ES-I3 (cell line): ENCODE data around the gene DGKE.

Source experiments
- H3K36me3 ChIP-seq: 2 replicates; pipeline ENCODE4 v1.6.1; 2013; ENCODE audit warnings: mild to moderate bottlenecking, low read length, control low read depth, moderate library complexity; ENCODE audit not compliant: insufficient read depth
- H3K4me1 ChIP-seq: 2 replicates; pipeline ENCODE4 v1.6.1; 2013; ENCODE audit warnings: mild to moderate bottlenecking, control low read depth, low read length; ENCODE audit not compliant: insufficient read depth
- H3K9ac ChIP-seq: 2 replicates; pipeline ENCODE4 v1.6.1; 2013; ENCODE audit warnings: low read depth, mild to moderate bottlenecking, low read length, moderate library complexity
- H3K9me3 ChIP-seq: 2 replicates; pipeline ENCODE4 v1.6.1; 2013; ENCODE audit warnings: mild to moderate bottlenecking, low read length, moderate library complexity; ENCODE audit not compliant: control insufficient read depth, insufficient read depth

DGKE gene

DNA sequence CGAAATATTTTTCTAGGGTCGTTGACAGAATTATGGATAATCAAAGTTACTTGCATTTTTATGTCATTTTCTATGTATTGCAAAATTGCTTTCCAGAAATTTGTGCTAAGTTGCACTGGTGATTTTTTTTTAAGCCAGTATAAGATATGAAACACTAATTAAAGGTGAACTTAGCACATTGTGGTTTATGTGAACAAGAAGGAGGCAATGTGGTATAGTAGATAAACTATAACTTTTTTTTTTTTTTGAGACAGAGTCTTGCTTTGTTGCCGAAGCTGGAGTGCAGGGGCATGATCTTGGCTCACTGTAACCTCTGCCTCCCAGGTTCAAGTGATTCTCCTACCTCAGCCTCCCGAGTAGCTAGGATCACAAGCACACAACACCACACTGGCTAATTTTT is 13.2 kb downstream of the DGKE start:
- H3K36me3 ChIP-seq = peaks cover 4% of the 10 kb centered on the region; the same call in 1 of the 2 replicates
- no peaks in the 10 kb centered on the region for H3K4me1 ChIP-seq
- no peaks in the 10 kb centered on the region for H3K9me3 ChIP-seq
- no peak overlapping the region for H3K9ac ChIP-seq

- no peak overlapping the region for H3K9ac ChIP-seq
- H3K4me1 ChIP-seq = no peaks in the 10 kb centered on the region
- peaks cover 4% of the 10 kb centered on the region; the same call in 1 of the 2 replicates for H3K36me3 ChIP-seq
- no peaks in the 10 kb centered on the region for H3K9me3 ChIP-seq
These were observed 15.2 kb downstream of the DGKE start for GRCh38 chr17:56849131-56849530.

DNA sequence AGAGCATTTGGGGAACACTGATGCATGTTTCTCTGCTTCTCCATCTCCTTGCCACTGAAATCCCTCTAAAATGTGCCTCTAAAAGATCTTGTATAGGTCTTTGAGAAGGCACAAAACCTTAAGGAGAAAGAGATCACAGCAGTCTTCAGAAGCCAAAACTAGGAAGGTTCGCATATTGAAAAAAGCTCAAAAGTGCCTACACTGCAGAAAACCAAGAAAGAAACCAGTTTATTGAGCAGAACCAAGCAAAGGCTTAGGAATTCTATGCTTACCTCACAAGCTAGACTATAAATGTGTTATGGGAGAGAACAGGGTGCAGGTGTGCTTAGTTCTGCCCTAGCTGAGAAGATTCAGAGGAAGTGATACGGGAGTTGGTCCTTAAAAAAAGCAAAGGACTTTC is 16.6 kb downstream of the DGKE start:
- no peaks in the 10 kb centered on the region for H3K4me1 ChIP-seq

GRCh38 chr17:56851008-56851407 is 17.1 kb downstream of the DGKE start:
- no peaks in the 10 kb centered on the region for H3K9me3 ChIP-seq
- peaks cover 4% of the 10 kb centered on the region; the same call in 1 of the 2 replicates for H3K36me3 ChIP-seq
- no peak overlapping the region for H3K9ac ChIP-seq
- H3K4me1 ChIP-seq = no peaks in the 10 kb centered on the region

More for the DNA sequence above, 16.6 kb downstream of the DGKE start:
- H3K9ac ChIP-seq = no peak overlapping the region
- peaks cover 4% of the 10 kb centered on the region; the same call in 1 of the 2 replicates for H3K36me3 ChIP-seq
- H3K9me3 ChIP-seq = no peaks in the 10 kb centered on the region

DNA sequence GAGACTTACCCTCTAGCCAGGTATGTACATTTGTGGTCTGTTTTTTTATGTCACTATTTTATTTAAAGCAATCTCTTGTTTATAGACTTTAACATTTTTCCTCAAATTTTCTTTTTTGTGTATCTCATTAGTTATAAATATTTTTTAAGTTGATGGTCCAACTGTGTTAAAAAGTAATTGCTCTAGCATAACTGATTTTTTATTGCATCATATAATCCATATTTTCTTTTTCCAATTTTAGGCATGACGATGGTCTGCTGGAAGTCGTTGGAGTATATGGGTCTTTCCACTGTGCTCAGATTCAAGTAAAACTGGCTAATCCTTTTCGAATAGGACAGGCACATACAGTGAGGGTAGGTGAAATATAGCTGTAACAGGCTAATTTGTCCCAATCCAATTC is 27.9 kb downstream of the DGKE start:
- no peaks in the 10 kb centered on the region for H3K9me3 ChIP-seq
- peaks cover 6% of the 10 kb centered on the region; the same call in 1 of the 2 replicates for H3K4me1 ChIP-seq
- H3K9ac ChIP-seq = no peak overlapping the region
- no peaks in the 10 kb centered on the region for H3K36me3 ChIP-seq

GRCh38 chr17:56863974-56864373 is 30.0 kb downstream of the DGKE start:
- Histone ChIP-seq H3K4me1 (peaks cover 6% of the 10 kb centered on the region; the same call in 1 of the 2 replicates), H3K36me3 (no peaks in the 10 kb centered on the region), H3K9ac (no peak overlapping the region), H3K9me3 (no peaks in the 10 kb centered on the region)

DNA sequence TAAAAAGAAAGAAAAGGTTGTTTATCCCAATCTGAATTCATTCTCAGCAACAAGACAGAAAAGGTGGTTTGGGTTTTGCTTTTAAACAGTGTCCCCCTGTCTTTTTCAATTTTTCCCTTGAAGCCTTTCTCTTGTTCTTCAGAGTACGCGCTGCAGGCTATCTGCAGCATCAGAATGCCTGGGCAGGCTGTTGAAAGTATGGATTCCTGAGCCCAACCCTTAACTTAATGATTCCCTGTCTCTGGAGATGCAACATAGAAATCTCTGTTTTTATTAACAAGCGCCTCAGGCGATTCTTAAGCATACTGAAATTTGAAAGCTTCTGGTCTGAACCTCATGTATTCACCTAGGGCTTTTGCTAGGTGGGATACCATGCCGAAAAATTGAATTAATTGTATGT is 32.1 kb downstream of the DGKE start:
- no peaks in the 10 kb centered on the region; the same call in 1 of the 2 replicates for H3K4me1 ChIP-seq
- H3K36me3 ChIP-seq = no peaks in the 10 kb centered on the region
- no peak overlapping the region for H3K9ac ChIP-seq

DNA sequence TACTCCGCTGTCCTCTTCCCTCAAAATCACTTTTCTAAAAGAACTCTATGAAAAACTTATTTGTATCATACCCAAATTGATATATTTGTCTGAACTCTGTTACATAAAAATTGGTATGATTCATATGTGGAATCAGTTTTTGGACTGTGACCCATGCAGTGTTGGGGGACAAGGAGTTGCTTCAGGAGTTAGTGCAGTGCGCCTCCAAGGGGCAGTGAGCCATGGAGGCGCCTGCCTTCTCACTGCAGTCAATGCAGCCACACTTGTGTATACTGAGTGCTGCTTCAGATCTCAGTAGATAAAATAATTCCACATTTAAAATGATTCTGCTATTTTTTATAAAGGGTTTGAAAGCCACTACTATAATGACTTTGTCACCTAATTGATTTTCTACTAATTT is 32.5 kb downstream of the DGKE start:
- no peaks in the 10 kb centered on the region for H3K36me3 ChIP-seq
- H3K9ac ChIP-seq = no peak overlapping the region
- H3K4me1 ChIP-seq = no peaks in the 10 kb centered on the region
- no peaks in the 10 kb centered on the region for H3K9me3 ChIP-seq

More for the DNA sequence above, 32.1 kb downstream of the DGKE start:
- no peaks in the 10 kb centered on the region for H3K9me3 ChIP-seq

DNA sequence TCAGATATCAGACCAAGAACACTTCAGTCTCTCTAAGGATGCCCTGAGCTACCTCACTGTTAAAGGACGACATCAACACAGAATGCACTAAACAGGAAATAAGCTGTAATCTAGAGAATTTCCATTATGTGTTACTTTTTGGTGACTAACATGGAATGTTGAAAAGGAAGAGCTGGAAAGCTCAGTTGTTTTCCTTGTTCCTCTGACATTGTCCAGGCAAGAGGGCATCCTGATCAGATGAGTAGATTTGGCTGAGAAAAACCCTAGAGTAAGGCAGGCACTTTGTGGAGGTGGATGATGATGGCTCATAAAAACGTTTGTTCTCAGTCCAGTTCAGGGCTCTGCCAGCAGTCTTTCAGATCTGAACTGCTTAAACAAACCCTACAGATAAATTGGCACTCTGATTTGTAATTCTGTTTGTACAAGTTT is 34.0 kb downstream of the DGKE start:
- Histone ChIP-seq H3K9ac (no peak overlapping the region), H3K36me3 (no peaks in the 10 kb centered on the region), H3K9me3 (no peaks in the 10 kb centered on the region), H3K4me1 (no peaks in the 10 kb centered on the region)

- H3K9ac ChIP-seq = no peak overlapping the region
- no peaks in the 10 kb centered on the region for H3K36me3 ChIP-seq
- no peaks in the 10 kb centered on the region for H3K4me1 ChIP-seq
- H3K9me3 ChIP-seq = no peaks in the 10 kb centered on the region
These were observed 34.8 kb downstream of the DGKE start for GRCh38 chr17:56868716-56869115.

DNA sequence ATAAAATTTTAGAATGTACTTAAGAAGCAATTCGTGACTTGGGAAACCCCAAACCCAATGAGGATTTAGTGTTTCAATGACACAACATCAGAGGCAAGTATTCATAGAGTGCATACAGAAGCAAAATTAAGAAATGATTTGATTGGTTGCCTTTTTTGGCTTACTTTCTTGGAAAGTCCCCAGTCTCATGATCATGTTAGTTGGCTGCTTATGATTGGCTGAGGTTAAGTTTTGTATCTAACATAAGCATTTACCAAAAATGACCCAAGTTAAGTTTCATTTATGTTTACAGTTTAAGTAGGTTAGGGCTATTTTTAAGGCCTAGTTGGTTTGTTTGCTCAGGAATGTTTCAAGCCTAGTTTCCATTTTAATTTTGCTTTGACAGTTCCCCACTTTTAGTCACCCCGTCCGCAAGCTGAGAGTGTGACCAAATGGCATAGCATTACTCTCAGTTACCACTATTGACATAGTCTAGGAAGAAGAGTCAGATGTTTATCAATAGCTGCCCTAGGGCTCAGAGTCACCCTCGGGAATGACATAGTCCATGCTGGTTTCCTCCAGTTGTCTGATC is 36.2 kb downstream of the DGKE start:
- H3K9ac ChIP-seq = no peak overlapping the region
- H3K4me1 ChIP-seq = no peaks in the 10 kb centered on the region
- no peaks in the 10 kb centered on the region for H3K36me3 ChIP-seq
- H3K9me3 ChIP-seq = no peaks in the 10 kb centered on the region

DNA sequence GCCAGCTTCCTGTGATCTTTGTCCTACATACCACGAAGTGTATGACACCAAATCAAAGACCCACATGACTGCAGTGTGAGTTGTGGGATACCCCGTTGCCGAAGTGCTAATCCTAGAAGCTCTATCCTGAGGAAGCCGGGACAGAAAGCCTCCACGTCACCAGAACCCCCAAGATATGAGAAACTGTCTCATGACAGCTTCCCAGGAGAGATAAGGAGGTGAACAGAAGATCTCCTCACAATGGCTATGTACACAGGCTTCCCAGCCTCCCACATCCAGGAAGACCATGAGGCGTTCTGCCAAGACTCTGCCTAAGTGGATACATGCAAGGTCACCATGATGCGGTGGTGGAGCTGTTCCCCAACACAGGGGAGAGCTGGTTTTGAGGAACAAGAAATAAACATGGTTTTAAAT is 42.8 kb downstream of the DGKE start:
- Histone ChIP-seq H3K9me3 (no peaks in the 10 kb centered on the region), H3K9ac (no peak overlapping the region), H3K36me3 (no peaks in the 10 kb centered on the region), H3K4me1 (no peaks in the 10 kb centered on the region)

DNA sequence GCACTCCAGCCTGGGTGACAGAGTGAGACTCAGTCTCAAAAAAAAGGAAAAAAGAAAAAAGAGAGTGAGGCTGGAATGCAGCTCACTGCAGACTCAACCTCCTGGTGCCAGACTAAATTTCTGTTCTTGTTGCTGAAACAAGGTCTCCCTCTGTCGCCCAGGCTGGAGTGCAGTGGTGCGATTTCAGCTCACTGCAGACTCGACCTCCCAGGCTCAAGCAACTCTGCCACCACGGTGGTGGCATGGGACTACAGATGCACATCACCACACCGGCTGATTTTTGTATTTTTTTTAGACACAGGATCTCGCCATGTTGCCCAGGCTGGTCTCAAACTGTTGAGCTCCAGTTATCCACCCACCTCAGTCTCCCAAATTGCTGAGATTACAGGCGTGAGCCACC is 45.3 kb downstream of the DGKE start:
- H3K36me3 ChIP-seq = no peaks in the 10 kb centered on the region
- H3K4me1 ChIP-seq = no peaks in the 10 kb centered on the region
- H3K9me3 ChIP-seq = no peaks in the 10 kb centered on the region
- H3K9ac ChIP-seq = no peak overlapping the region

- Histone ChIP-seq H3K36me3 (no peaks in the 10 kb centered on the region), H3K4me1 (no peaks in the 10 kb centered on the region), H3K9me3 (no peaks in the 10 kb centered on the region), H3K9ac (no peak overlapping the region)
These were observed 46.2 kb downstream of the DGKE start for GRCh38 chr17:56880133-56880532.

DNA sequence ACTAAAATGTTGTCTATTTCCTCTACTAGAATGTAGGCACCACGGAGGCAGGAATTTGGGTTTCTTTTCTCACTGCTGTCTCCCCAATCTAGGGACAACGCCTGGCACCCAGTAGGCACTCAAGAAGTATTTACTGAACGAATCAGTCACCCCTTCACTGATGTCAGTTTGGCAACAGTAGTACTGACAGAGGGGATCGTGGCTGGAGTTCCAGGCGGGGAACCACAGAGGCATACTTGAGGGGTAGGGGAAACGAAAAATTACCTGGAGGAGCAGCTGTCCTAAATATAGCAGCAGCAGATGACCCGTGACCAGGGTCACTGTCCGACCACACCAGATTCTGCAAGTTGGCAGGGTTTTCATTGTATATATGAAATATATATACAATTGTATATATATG is 46.6 kb downstream of the DGKE start:
- H3K9ac ChIP-seq = no peak overlapping the region
- H3K9me3 ChIP-seq = no peaks in the 10 kb centered on the region
- H3K4me1 ChIP-seq = no peaks in the 10 kb centered on the region
- H3K36me3 ChIP-seq = no peaks in the 10 kb centered on the region
